Vagina (tissue), 2 donors: ENCODE data around the gene GRK5.

ENCODE experiments used
- CTCF ChIP-seq, 3 experiments: fragments of 450-650 bp in 2 of 3; fragments of 200-600 bp in 1 of 3; sonication (generic) in 1 of 3; IDR thresholded peaks; one replicate each; pipeline ENCODE4 v1.5.1; 2017 to 2019; ENCODE audit warnings: antibody characterized with exemption in 3 of 3, mild to moderate bottlenecking in 2 of 3, moderate library complexity in 2 of 3
- POLR2A ChIP-seq, 2 donors: fragments of 450-650 bp; IDR thresholded peaks; one replicate each; pipeline ENCODE4 v1.6.1; 2017; ENCODE audit warnings: antibody characterized with exemption in 2 of 2, mild to moderate bottlenecking in 2 of 2, moderate library complexity in 2 of 2
- POLR2AphosphoS5 ChIP-seq, 2 donors: sonication (generic); formaldehyde crosslinking; IDR thresholded peaks; one replicate each; pipeline ENCODE4 v1.9.0; 2017; ENCODE audit warnings: antibody characterized with exemption in 2 of 2, mild to moderate bottlenecking in 2 of 2, low read depth in 1 of 2; ENCODE audit not compliant: insufficient read depth in 1 of 2

GRCh38 chr10:119306986-119307392 lies 99.6 kb downstream of the GRK5 start:
- TF ChIP-seq POLR2A (IDR thresholded peaks at IDR 0.05) = no peak
- no peak for TF ChIP-seq CTCF (IDR thresholded peaks at IDR 0.05)
- TF ChIP-seq POLR2AphosphoS5 (IDR thresholded peaks at IDR 0.05; ENCODE audit: insufficient read depth in 1 of 2, low read depth in 1 of 2) = no peak
